Measurements from ENCODE around the gene DLGAP1. TPM values are rescaled to one million over a fixed set of nuclear protein-coding genes. Genes with fewer than 3 reads are reported as not detected.

The DLGAP1 gene
- total and polyA plus RNA-seq, 2 of the 8 experiments (the other 6 are each of a cell fraction or from before 2014, with no cell fraction given) = 11.8 to 16.9 TPM

GRCh38 chr18:3692113-3692621 lies 762.9 kb downstream of the DLGAP1 start:
- FAIRE-seq = no peak
- 94% methylated on average over 2 of the region's 2 CpGs; no CpG with 5 or more reads in 1 of the 2 experiments for WGBS, 2 experiments (ENCODE audit: extremely low coverage in 1 of 2, insufficient coverage in 1 of 2, insufficient read length in 1 of 2, insufficient replicate concordance in 2 of 2, low coverage in 1 of 2, low lambda C conversion rate in 2 of 2, missing lambda C conversion rate in 1 of 2)
- CTCF ChIA-PET (ENCODE audit: partially characterized antibody) = interaction anchor here (0.6 to 3.0 kb wide), 15 partner anchors 9 to 1393 kb away, joined by 3 to 18 read pairs (median 4); no protein-coding TSS in a partner anchor
- Histone ChIP-seq H4K5ac (ENCODE audit: insufficient read length, low read depth, low read length) (no peak overlapping the region), H4K91ac (replicated peaks; ENCODE audit: insufficient read length, low read length) (no peak overlapping the region), H3K4me3 (ENCODE audit: extremely low read depth in 1 of 4, insufficient read depth in 2 of 4, low read depth in 3 of 4, low read length in 4 of 4) (no peak overlapping the region), H3K36me3 (ENCODE audit: control insufficient read depth in 2 of 4, insufficient read depth in 4 of 4, low read length in 3 of 4) (no peaks in the 10 kb centered on the region), H2AK5ac (ENCODE audit: low read depth, low read length) (no peak overlapping the region), H3K9me3 (ENCODE audit: insufficient read depth in 2 of 2, low read depth in 1 of 2, low read length in 1 of 2) (no peaks in the 10 kb centered on the region), H4K8ac (ENCODE audit: extremely low read depth, insufficient read depth, low read length) (no peak overlapping the region), H2BK5ac (ENCODE audit: low read depth, low read length) (no peak overlapping the region), H2BK15ac (ENCODE audit: low read length) (no peak overlapping the region), H3K79me2 (ENCODE audit: control insufficient read depth in 1 of 2, insufficient read depth in 2 of 2, low read length in 2 of 2) (no peaks in the 10 kb centered on the region), H3K23ac (ENCODE audit: insufficient read length) (no peak overlapping the region), H2AFZ (ENCODE audit: low read length) (no peak overlapping the region), H3K4me2 (ENCODE audit: insufficient read depth in 1 of 2, low read depth in 2 of 2, low read length in 2 of 2) (no peak overlapping the region), H4K20me1 (replicated peaks in 1 of 2; ENCODE audit: control insufficient read depth in 1 of 2, insufficient read depth in 2 of 2, low read length in 2 of 2) (no peaks in the 10 kb centered on the region), H2BK12ac (ENCODE audit: low read depth, low read length) (no peak overlapping the region), H3K27ac (ENCODE audit: low read depth, low read length) (no peak overlapping the region), H3K4me1 (replicated peaks in 1 of 4; ENCODE audit: control insufficient read depth in 3 of 4, insufficient read depth in 4 of 4, low read length in 3 of 4) (peaks cover 0 to 6% (median 0%) of the 10 kb centered on the region in 4 experiments; a peak in 2 of 7 replicates), H3K56ac (replicated peaks; ENCODE audit: insufficient read length, low read depth, low read length) (no peak overlapping the region), H3K4ac (replicated peaks; ENCODE audit: insufficient read length, low read depth, low read length) (no peak overlapping the region), H3K27me3 (replicated peaks in 1 of 4; ENCODE audit: control insufficient read depth in 3 of 4, extremely low read depth in 1 of 4, insufficient read depth in 3 of 4, low read length in 3 of 4) (no peaks in the 10 kb centered on the region), H3K9ac (replicated peaks in 1 of 4; ENCODE audit: extremely low read depth in 1 of 4, low read depth in 3 of 4, low read length in 3 of 4) (no peak overlapping the region), H3K23me2 (ENCODE audit: low read depth, low read length) (no peaks in the 10 kb centered on the region), H2BK120ac (replicated peaks; ENCODE audit: low read depth, low read length) (no peak overlapping the region), H3K14ac (ENCODE audit: insufficient read length) (no peak overlapping the region), H2BK20ac (ENCODE audit: low read length) (no peak overlapping the region), H3K18ac (ENCODE audit: extremely low read depth, low read length) (no peak overlapping the region), H3K79me1 (ENCODE audit: low read depth, low read length) (no peaks in the 10 kb centered on the region)
- TF ChIP-seq ATF3 (IDR thresholded peaks at IDR 0.05; ENCODE audit: insufficient read depth, low read depth, low read length) (no peak), EZH2 (IDR thresholded peaks at IDR 0.05; ENCODE audit: low read depth, low read length, severe bottlenecking) (no peak), ATF2 (IDR thresholded peaks at IDR 0.05; ENCODE audit: low read length) (no peak), GABPA (IDR thresholded peaks at IDR 0.05; ENCODE audit: borderline replicate concordance, insufficient read depth, low read length) (no peak), CBX5 (IDR thresholded peaks at IDR 0.05; ENCODE audit: low read depth, low read length) (no peak), BACH1 (IDR thresholded peaks at IDR 0.05; ENCODE audit: low read length) (no peak), JUND (IDR thresholded peaks at IDR 0.05; ENCODE audit: low read length) (no peak), SIX5 (IDR thresholded peaks at IDR 0.05; ENCODE audit: low read depth, low read length) (no peak), POLR2A (IDR thresholded peaks at IDR 0.05; ENCODE audit: control extremely low read depth in 1 of 2, low read depth in 2 of 2, low read length in 2 of 2) (no peak), KDM4A (IDR thresholded peaks at IDR 0.05; ENCODE audit: low read depth, low read length, severe bottlenecking) (no peak), BRCA1 (IDR thresholded peaks at IDR 0.05; ENCODE audit: low read depth, low read length) (no peak)
- POLR2A ChIA-PET (ENCODE audit: partially characterized antibody) = no interaction called here
- DNase-seq (ENCODE audit: low read depth in 1 of 2, low spot score in 2 of 2) = no peak
